HFF-Myc (cell line): ENCODE measurements around the gene ZNF688.

Experiments
- DNase-seq: peaks from one replicate; pipeline ENCODE4 v3.0.0-alpha.2; 2011; ENCODE audit warnings: low read depth; ENCODE audit errors: extremely low read depth
- H3K4me3 ChIP-seq: replicated peaks from 2 replicates; pipeline ENCODE4 v1.5.1; 2011; ENCODE audit warnings: low read depth, mild to moderate bottlenecking, control low read depth, low read length
- TF ChIP-seq, protein P1 (sequence below): IDR thresholded peaks from 2 replicates; pipeline ENCODE4 v1.5.1; 2012; ENCODE audit warnings: mild to moderate bottlenecking, low read depth, low read length, control low read depth; ENCODE audit errors: missing control alignments

Gene ZNF688

DNA sequence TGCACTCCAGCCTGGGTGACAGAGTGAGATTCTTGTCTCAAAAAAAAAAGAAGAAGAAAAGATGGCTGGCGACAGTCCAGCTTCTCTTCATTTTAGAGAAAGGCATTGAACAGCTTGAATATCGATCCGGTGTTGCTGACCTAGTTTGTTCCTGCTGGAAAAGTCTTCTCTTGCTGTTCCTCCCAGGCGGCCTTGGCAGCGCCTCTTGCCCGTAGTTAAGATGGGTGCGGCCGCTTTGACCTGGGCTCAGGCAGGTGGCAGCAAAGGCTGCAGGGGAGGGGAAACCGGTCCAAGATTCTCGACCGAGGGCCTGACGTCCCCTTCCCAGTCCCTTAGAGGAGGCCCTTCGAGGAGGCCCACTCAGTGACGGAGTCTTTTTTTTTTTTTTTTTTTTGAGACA is 9.5 kb downstream of the ZNF688 start:
- DNase-seq, result no peak
- no peak overlapping the region for H3K4me3 ChIP-seq

DNA sequence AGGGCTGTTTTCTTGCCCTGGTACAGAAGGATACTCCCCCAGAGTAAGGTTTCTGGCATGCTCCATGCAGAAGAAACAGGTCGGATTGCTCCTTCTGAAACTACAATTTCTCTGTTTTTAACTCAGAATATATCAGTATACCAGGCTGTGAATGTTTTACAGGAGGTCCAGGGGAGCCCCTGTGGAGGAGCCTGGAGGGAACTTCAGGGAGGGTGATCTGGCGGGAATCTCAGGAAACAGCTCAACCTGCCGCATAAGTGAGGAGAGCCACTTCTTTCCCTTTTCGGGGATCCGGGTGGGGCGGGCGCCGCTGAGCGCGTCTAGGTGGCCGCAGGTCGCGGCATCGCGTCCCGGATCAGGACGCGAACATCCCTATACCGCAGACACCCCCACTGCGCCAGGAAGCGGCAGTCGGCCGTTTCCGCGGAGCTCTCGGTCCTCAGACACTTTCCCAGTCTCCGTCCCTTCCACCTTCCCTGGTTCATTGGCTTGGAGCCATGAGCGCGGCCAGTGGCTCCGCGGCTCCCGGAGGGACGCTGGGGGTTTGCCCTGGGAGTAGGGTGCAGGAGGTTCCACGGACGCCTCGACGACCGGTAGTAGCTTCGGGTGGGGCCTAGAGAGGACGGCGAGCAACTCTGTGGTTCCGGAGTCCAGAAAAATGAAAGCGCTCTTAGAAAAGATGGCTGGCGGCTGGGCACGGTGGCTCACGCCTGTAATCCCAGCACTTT is 10.3 kb downstream of the ZNF688 start:
- H3K4me3 ChIP-seq, result no peak overlapping the region

More for the DNA sequence above, 9.5 kb downstream of the ZNF688 start:
- TF ChIP-seq, protein P1, sequence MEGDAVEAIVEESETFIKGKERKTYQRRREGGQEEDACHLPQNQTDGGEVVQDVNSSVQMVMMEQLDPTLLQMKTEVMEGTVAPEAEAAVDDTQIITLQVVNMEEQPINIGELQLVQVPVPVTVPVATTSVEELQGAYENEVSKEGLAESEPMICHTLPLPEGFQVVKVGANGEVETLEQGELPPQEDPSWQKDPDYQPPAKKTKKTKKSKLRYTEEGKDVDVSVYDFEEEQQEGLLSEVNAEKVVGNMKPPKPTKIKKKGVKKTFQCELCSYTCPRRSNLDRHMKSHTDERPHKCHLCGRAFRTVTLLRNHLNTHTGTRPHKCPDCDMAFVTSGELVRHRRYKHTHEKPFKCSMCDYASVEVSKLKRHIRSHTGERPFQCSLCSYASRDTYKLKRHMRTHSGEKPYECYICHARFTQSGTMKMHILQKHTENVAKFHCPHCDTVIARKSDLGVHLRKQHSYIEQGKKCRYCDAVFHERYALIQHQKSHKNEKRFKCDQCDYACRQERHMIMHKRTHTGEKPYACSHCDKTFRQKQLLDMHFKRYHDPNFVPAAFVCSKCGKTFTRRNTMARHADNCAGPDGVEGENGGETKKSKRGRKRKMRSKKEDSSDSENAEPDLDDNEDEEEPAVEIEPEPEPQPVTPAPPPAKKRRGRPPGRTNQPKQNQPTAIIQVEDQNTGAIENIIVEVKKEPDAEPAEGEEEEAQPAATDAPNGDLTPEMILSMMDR, result no peak

DNA sequence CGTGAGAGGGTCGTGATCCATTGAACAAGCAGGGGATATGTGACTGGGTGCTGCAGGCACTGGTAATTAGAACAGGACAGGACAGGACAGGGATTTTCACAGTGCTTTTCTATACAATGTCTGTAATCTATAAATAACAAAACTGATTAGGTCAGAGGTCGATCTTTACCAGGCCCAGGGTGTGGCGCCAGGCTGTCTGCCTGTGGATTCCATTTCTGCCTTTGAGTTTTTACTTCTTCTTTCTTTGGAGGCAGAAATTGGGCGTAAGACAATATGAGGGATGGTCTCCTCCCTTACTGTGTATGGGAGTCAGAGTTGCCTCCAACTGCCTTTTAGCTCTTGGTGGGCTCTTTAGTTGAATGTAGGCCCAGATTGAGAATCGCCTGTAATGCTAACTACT is 11.8 kb downstream of the ZNF688 start:
- DNase-seq, result no peak
- no peak overlapping the region for H3K4me3 ChIP-seq
- TF ChIP-seq, protein P1, result no peak

More for the DNA sequence above, 10.3 kb downstream of the ZNF688 start:
- DNase-seq, result no peak
- TF ChIP-seq, protein P1, result no peak

GRCh38 chr16:30558789-30559377 is 12.6 kb downstream of the ZNF688 start:
- TF ChIP-seq, protein P1, result no peak
- no peak overlapping the region for H3K4me3 ChIP-seq
- no peak for DNase-seq

GRCh38 chr16:30557957-30558788 is 13.3 kb downstream of the ZNF688 start, which contains the start of gene ZNF764:
ZNF764 (minus strand) TSS chr16:30558374; CDS start chr16:30558182, 192 bp downstream.
- DNase-seq, result peak; percentile 88
- TF ChIP-seq, protein P1, result no peak
- peak within 1 kb of the TSS; percentile 78 for H3K4me3 ChIP-seq

GRCh38 chr16:30557707-30557956 is 13.9 kb downstream of the ZNF688 start:
- peak overlapping the region; percentile 78 for H3K4me3 ChIP-seq
- TF ChIP-seq, protein P1, result no peak
- DNase-seq, result no peak
